ENCODE measurements around the gene SLC4A5.

SLC4A5 gene

DNA sequence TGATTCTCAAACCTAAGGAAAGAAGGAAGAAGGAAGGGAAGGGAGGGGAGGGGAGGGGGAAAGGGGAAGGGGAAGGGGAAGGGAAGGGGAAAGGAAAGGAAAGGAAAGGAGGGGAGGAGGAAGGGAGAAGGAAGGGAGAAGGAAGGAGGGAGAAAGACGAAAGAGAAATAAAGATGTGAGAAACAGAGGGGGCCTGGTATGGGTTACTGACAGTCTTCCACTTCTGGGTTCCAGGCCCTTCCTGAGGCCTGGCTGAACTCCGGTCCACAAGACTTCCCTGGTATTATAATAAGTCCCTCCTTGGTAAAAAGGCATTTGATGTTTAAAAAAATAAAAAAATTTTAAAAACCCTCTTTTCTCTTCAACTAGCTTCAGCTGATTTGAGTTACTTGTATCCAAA is 17.4 kb downstream of the SLC4A5 start:
- no peaks in the 10 kb centered on the region for H3K9me3 ChIP-seq
- TF ChIP-seq, protein P1, sequence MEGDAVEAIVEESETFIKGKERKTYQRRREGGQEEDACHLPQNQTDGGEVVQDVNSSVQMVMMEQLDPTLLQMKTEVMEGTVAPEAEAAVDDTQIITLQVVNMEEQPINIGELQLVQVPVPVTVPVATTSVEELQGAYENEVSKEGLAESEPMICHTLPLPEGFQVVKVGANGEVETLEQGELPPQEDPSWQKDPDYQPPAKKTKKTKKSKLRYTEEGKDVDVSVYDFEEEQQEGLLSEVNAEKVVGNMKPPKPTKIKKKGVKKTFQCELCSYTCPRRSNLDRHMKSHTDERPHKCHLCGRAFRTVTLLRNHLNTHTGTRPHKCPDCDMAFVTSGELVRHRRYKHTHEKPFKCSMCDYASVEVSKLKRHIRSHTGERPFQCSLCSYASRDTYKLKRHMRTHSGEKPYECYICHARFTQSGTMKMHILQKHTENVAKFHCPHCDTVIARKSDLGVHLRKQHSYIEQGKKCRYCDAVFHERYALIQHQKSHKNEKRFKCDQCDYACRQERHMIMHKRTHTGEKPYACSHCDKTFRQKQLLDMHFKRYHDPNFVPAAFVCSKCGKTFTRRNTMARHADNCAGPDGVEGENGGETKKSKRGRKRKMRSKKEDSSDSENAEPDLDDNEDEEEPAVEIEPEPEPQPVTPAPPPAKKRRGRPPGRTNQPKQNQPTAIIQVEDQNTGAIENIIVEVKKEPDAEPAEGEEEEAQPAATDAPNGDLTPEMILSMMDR (IDR thresholded peaks at IDR 0.05), result no peak
- H3K4me1 ChIP-seq (ENCODE audit: control insufficient read depth in 1 of 2, insufficient read depth in 1 of 2, low read depth in 1 of 2, low read length in 1 of 2), result no peaks in the 10 kb centered on the region
- no peaks in the 10 kb centered on the region for H3K27me3 ChIP-seq
- H3K36me3 ChIP-seq, result no peaks in the 10 kb centered on the region
- no peak overlapping the region for H3K4me3 ChIP-seq (ENCODE audit: low read depth in 1 of 2, low read length in 1 of 2)
- no peak overlapping the region for H3K27ac ChIP-seq

DNA sequence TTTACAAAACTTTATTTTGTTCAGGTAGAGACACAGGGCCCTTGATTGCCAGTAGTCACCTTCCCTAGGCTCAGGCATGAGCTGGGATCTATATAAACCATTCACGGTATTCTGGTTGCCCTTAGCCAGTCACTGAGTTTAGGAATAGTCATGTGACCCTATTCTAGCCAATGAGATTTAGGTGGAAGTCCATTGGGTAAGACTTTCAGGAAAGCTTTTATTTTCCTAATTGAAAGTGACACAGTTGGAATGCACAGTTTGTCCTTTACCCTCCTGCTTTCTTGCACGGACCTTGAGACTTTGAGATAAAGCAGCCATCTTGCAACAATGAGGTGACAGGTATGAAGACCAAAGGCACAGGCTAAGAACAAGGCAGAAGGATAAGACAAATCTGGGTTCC is 21.5 kb downstream of the SLC4A5 start:
- no peaks in the 10 kb centered on the region for H3K27me3 ChIP-seq
- no peaks in the 10 kb centered on the region for H3K4me1 ChIP-seq (ENCODE audit: control insufficient read depth in 1 of 2, insufficient read depth in 1 of 2, low read depth in 1 of 2, low read length in 1 of 2)
- H3K4me3 ChIP-seq (ENCODE audit: low read depth in 1 of 2, low read length in 1 of 2), result no peak overlapping the region
- no peaks in the 10 kb centered on the region for H3K9me3 ChIP-seq
- H3K36me3 ChIP-seq, result no peaks in the 10 kb centered on the region
- TF ChIP-seq, protein P1 (IDR thresholded peaks at IDR 0.05), result no peak
- H3K27ac ChIP-seq, result no peak overlapping the region

DNA sequence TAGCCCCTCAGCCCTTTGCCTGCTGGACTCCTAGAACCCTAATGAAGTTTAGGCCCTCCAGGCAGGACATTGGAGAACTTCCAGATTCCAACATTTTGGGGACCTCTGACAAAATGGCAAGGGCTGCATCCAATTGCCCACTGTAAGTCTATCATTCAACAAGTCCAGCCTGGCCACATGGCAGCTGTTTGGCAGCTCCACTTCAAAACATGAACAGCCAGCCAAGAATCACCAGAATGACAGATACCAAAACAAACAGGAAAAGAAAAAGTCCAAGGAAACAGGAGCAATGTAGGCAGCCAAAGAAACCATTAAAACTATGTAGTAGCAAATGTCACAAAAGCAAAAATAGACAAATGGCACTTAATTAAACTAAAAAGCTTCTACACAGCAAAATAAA is 25.5 kb downstream of the SLC4A5 start:
- Histone ChIP-seq H3K36me3 (no peaks in the 10 kb centered on the region), H3K4me1 (ENCODE audit: control insufficient read depth in 1 of 2, insufficient read depth in 1 of 2, low read depth in 1 of 2, low read length in 1 of 2) (no peaks in the 10 kb centered on the region), H3K27me3 (no peaks in the 10 kb centered on the region), H3K9me3 (no peaks in the 10 kb centered on the region), H3K4me3 (ENCODE audit: low read depth in 1 of 2, low read length in 1 of 2) (no peak overlapping the region), H3K27ac (no peak overlapping the region)
- TF ChIP-seq, protein P1 (IDR thresholded peaks at IDR 0.05), result no peak

DNA sequence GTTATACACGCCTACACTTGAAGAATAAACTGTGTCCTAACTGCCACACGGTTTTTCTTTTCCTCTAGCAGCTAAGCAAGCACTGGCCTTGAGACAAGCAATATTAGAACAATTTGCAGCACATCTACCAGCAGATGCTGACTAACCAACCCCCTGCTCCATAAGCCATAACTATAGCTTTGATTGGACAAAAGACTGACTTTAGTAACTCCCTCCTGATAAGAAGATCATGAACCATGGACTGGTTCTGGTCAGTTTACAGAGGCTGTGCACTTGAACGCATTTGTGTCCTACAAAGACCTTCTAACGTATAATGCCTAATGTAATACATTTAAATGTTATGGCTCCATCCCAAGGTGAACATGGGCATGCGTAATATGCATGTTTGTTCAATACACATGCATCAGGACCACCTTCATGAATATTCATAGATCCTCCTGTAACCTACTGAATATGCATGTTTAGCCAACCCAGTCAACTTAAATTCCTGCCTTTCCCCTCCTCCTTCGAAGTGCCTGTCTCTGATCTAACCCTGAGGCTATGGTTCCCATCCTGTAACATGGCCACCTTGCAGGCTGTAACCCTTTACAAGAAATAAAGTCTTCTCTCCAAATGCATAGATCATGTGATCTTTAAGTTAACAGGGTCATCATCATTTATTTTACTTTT is 26.5 kb downstream of the SLC4A5 start:
- no peak overlapping the region for H3K27ac ChIP-seq
- no peaks in the 10 kb centered on the region for H3K9me3 ChIP-seq
- TF ChIP-seq, protein P1 (IDR thresholded peaks at IDR 0.05), result no peak
- H3K36me3 ChIP-seq, result no peaks in the 10 kb centered on the region
- no peaks in the 10 kb centered on the region for H3K27me3 ChIP-seq
- no peak overlapping the region for H3K4me3 ChIP-seq (ENCODE audit: low read depth in 1 of 2, low read length in 1 of 2)
- no peaks in the 10 kb centered on the region for H3K4me1 ChIP-seq (ENCODE audit: control insufficient read depth in 1 of 2, insufficient read depth in 1 of 2, low read depth in 1 of 2, low read length in 1 of 2)

DNA sequence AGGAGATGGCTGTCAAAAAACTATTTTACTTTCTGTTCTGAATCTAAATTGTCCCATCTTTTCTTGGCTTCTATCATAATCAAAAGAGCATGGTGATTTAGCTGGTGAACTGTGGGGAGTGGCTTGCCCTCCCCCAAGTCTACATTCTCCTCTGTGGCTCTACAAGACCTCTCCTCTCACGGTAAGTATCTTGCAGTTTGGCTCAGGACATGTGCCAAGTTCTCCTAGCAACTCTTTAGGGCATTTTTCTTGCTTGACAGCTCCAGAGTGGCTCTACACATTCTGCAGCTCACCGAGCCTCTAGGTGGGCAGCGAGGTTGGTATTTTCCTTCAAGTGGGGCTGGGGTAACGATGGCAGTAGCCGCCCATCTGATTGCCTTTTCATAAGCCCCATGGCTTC is 29.1 kb downstream of the SLC4A5 start:
- Histone ChIP-seq H3K27me3 (no peaks in the 10 kb centered on the region), H3K4me1 (ENCODE audit: control insufficient read depth in 1 of 2, insufficient read depth in 1 of 2, low read depth in 1 of 2, low read length in 1 of 2) (no peaks in the 10 kb centered on the region), H3K9me3 (no peaks in the 10 kb centered on the region), H3K27ac (no peak overlapping the region), H3K4me3 (ENCODE audit: low read depth in 1 of 2, low read length in 1 of 2) (no peak overlapping the region), H3K36me3 (no peaks in the 10 kb centered on the region)
- TF ChIP-seq, protein P1 (IDR thresholded peaks at IDR 0.05), result no peak

Data from neutrophil (primary cell).